ENCODE measurements around the gene RAD23B. TPM values are rescaled to one million over a fixed set of nuclear protein-coding genes. Genes with fewer than 3 reads are reported as not detected.
"Not testable (repeated sequence)": the region's sequence is repeated elsewhere in the genome, so short reads cannot be mapped to it uniquely, and the experiment has no call there.

Gene RAD23B
- 10 to 100 TPM; 79.8 to 89.2 TPM for total RNA-seq
- long read RNA-seq, donor 1, partial matches to known transcripts, result 0 of 4 reads
- long read RNA-seq, donor 1, other reads (novel, unspliced or antisense), result 4 of 4 reads
- long read RNA-seq, donor 2, partial matches to known transcripts, result 0 of 4 reads
- long read RNA-seq, donor 2, other reads (novel, unspliced or antisense), result 4 of 4 reads

DNA sequence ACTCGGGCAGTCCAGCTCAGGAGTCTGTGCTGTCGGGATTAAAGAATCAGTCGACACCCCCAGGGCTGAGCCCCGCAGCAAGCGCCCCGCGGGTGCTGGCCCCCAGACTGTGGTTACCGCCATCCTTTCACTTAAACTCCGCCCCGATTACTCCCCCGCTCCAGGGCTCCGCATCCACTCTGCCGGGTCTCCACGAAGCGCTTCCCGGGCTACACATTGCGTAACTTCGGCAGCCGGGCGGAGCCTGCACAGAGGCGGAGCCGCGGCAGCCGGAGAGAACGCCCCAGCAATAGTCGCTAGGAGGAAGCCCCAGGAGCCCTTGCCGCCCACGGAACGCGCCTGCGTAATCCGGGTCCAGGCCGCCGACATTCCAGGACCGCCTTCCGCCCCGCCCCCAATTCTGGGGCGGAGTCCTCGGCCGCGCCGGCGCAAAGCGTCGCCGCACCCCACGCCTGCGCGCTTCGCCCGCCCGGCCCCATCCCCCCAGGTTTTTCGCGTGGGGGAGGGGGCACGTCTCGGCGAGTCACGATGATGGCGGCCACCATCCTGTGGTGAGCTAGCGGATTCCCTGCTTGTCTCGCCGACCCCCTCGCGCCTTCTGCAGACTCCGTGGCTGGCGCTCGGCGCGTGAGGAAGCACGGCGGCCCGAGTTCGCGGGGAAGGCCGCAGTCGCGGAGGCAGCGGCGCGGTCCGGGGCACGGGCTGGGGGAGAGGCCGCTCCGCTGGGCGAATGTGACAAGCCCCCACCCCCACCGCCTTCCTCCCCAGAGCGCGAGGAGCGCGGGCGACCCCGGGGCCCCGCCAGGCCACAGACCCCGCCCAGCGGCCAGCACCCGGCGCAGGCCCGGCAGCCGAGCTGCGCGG lies at the start of gene RAD23B:
Gene RAD23B, plus strand, starts transcription at position 521 of the 864 bp plus-strand sequence. CDS start 351 bp downstream, outside the sequence.
- intact Hi-C loops (cut with DNase I), result no loop called here
- DNase-seq (ENCODE audit: low spot score), result peak; percentile 100

GRCh38 chr9:107235765-107236442 lies 47.2 kb upstream of the RAD23B start:
- no peak for DNase-seq (ENCODE audit: low spot score)
- intact Hi-C loops (cut with DNase I), result no loop called here

DNA sequence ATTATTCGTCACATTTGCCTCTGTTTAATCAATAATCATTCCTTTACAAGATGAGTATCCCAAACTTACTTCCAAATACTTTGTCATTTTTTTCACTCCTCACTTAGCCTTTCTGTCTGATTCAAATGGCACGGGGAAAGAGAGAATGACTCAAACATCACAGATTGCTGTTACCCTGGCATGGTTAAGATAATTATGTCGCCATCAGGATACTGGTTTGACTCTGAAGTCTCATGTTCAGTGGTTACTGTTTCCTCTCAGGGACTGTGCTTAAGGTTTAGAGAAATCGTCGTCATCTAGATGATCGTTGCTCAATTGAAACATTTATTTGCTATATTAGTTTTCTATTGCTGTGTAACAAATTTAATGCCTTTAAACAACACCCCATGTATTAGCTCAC lies 45.2 kb upstream of the RAD23B start:
- DNase-seq (ENCODE audit: low spot score), result no peak
- intact Hi-C loops (cut with DNase I), result no loop called here

DNA sequence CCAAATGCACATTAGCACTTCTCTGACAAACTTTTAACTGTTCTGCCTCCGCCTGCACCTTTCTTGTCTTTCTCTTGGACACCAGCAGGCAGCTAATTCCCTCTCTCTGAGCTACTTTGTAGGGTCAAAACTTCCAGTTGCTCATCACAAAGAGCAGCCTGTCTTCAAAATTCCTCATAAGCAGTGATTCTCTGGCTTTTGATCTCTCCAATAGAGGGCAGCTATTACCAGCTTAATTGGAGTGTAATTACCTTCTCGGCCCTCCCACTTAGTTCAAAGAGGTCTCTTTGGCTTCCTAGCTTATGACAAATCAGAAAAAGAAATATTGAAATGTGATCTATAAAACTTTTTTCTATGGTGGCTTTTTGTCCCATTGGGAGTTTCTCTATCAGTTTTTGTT lies 43.6 kb upstream of the RAD23B start:
- DNase-seq (ENCODE audit: low spot score), result no peak
- intact Hi-C loops (cut with DNase I), result no loop called here

DNA sequence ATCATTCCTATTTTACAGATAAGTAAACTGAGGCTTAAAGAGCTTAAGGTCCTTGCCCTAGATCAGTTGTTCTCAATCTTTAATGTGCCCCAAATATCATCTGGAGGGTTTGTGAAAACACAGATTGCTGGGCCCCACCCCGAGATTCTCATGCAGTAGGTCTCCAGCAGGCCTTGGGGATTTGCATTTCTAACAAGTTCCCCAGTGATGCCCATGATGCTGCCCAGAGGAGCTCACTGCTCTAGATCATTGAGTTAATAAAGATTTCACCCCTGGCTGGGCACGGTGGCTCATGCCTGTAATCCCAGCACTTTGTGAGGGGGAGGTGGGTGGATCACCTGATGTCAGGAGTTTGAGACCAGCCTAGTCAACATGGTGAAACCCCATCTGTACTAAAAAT lies 42.8 kb upstream of the RAD23B start:
- no peak for DNase-seq (ENCODE audit: low spot score)
- intact Hi-C loops (cut with DNase I), result no loop called here

DNA sequence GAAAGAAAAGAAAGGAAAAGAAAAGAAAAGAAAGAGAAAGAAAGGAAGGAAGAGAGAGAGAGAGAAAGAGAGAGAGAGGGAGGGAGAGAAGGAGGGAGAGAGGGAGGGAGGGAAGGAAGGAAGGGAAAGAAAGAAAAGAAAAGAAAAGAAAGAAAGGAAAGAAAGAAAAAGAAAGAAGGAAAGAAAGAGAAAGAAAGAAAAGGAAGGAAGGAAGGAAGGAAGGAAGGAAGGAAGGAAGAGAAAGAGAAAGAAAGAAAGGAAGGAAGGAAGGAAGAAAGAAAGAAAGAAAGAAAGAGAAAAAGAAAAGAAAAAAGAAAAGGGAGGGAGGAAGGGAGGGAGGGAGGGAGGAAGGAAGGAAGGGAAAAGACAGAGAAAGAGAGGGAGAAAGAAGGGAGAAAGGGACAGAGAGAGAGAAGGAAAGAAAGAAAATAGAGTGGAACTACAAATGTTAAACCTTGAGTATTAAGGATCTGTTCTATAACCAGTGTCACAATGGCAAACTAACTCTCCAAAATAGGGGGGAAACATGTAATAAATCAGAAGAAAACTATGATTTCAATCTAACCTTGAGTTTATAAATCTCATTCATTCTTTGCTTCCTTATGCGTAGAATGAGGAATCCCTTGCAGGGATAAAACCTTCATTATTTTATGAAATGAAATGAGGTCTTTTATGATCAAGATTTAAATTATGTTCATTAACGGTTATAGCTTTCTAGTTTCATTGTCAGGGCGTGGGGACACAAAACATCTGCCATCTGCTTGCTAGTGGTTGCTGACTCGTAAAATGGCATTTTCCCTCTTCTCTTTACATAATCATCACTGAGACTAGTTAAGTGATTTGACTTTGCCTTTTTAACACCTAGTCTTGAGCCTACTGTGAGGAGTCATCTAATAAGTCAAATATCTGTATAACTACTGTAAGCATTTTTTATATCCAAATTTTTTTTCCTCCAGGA lies 40.7 kb upstream of the RAD23B start:
- intact Hi-C loops (cut with DNase I), result no loop called here
- DNase-seq (ENCODE audit: low spot score), result no peak

- intact Hi-C loops (cut with DNase I), result no loop called here
- no peak for DNase-seq (ENCODE audit: low spot score)
Measured at GRCh38 chr9:107243742-107244141, 39.3 kb upstream of the RAD23B start.

DNA sequence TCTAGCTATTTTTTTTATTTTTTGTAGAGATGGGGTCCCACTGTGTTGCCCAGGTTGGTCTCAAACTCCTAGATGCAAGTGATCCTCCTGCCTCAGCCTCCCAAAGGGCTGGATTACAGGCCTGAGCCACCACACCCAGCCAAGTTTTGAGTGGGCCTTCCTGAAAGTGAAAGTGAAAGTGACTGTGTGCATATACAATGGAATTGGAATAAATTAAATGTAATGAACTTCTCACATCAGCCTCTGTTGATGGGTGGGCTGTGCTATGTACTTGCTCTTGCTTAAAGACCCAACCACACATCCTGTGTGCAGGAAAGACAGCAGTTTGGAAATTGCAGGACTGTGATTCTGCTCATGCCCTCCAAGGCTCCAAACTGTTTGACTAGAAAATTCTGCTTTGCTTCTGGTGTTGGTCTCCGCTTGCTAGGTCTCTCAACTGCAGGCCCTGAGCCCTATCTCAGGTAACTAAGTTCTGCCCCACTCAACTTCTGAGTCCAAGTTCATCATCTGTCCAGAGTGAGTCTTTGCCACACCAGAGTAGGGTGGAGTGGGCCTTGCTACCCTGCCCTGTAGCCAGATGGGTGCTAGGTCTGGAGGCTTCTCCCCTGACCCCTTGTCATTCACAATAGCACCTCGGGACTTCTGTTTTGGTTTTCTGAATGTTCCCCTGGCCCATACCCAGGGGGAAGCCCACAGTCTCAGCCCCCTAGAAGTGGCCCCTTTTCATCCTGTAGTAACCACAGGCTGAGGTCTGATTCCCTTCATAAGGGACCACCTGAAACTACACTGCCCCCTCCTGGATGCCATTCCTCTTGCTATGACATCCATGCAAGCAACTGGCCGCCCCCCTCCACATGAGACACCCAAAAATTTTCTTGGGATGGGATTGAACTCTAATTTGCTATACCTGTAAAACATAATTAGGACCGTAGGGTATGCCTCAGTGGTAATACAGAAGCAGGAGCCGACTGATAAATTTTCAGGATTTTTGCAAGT lies 36.5 kb upstream of the RAD23B start:
- DNase-seq (ENCODE audit: low spot score), result no peak
- intact Hi-C loops (cut with DNase I), result no loop called here

DNA sequence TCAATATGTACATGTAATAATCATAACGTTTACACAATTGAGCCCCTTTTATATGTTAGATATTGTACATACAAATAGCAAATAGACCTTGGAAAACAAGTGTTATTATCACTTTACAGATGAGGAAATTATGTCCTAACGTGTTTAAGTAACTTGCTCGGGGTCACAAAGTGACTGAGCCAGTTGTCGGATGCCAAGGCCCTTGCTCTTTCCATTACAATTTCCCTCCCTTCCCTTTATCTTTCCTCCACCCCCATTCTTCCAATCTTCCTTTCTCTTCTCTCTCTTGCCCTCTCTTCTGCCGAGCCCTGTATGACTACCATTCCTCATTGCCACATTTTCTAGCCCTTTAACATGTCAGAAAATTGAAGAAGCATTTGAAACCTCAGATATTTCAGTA lies 34.4 kb upstream of the RAD23B start:
- no peak for DNase-seq (ENCODE audit: low spot score)
- intact Hi-C loops (cut with DNase I), result no loop called here

GRCh38 chr9:107249131-107249533 lies 33.9 kb upstream of the RAD23B start:
- intact Hi-C loops (cut with DNase I), result no loop called here
- no peak for DNase-seq (ENCODE audit: low spot score)

DNA sequence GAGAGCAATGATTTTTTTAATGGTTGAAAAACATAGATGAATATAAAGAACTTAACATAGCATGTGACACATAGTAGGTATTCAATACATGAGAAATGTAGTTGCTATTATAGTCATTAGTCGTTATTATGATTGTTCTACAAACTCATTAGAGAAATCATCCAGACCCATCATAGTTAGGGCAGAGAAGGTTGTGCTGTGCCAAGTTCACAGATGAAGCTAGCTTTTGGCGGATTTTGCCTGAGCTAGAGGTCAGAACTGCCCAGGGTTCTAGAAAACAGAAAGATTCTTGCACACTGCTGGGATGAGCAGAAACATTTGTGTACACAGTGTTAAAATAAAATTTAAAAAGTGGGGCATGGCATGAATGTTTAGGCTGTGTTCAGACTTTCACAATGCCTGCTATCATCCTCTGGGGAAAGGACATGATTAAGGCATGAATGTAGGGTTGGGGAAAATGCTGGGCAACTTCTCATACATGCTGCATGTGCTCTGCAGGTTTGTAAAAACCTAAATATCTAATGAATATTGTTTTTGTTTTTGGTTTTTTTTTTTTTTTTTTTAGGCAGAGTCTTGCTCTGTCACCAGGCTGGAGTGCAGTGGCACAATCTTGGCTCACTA lies 33.3 kb upstream of the RAD23B start:
- intact Hi-C loops (cut with DNase I), result no loop called here
- DNase-seq (ENCODE audit: low spot score), result no peak

DNA sequence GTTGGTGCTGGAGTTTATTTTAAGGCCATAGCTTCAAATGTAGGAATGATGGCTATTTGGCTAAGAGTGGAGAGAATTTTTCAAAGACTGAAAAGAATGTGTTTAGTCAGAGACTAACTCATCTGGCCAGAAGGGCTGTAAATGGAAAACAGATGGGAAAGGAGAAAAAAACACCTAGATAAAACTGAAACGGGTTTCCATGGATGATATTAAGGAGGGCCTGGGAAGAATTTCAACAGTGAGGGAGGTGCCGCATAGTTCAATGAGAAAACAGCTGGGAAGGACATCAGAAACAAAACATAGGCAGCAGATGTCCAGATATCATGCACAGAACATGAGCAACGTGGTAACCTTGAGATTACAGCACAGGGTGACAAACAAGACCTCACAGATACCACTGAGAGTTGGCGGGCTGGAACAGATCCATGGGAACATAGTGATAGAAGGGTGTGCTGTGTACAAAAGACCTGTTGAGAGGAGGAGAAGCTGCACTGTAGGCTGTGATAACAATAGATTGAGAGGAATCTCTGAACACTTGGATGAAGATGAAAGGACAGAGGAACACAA lies 31.2 kb upstream of the RAD23B start:
- intact Hi-C loops (cut with DNase I), result no loop called here
- no peak for DNase-seq (ENCODE audit: low spot score)

DNA sequence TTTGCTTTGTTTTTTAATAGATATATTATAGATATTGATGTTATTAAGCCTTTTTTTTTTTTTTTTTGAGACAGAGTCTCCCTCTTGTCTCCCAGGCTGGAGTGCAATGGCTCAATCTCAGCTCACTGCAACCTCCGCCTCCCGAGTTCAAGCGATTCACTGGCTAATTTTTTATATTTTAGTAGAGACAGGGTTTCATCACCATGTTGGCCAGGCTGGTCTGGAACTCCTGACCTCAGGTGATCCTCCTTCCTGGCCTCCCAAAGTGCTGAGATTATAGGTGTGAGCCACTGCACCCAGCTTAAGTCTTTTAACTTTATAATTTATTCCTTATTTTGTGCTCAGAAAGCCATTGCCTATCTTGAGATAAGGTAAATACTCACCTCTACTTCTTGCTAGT lies 24.2 kb upstream of the RAD23B start:
- intact Hi-C loops (cut with DNase I), result no loop called here
- no peak for DNase-seq (ENCODE audit: low spot score)

GRCh38 chr9:107259751-107260313 lies 23.2 kb upstream of the RAD23B start:
- DNase-seq (ENCODE audit: low spot score); intact Hi-C loops (cut with DNase I): not testable (repeated sequence)

DNA sequence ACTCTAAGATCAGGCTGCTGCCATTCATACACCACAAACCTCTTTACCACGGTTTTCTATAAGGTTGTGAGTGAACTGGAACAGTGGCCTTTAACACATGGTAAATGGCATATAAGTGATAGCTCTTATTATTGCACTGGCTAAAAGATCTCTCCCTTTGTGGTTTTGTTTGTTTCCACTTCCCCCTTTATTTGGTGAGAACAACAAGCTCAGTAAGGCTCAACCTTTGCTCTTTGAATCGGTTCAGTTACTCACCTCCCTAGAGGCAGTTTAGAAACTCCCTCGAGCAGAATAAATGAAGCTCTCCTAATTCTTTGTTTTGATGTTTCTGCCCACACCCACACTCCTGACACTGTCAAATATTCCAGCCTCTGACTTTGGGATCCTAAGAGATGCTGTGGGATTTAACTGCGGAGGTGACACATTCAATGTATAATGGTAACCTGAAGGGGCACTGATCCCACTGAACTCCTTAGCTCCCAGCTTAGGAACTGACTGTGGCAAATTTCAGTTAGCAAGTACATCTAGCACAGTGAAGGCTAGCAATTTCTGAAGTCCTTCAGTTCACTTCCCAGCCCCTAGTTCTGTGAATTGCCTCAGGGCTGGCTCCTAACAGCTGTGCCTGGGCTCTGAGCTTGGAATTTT lies 22.5 kb upstream of the RAD23B start:
- intact Hi-C loops (cut with DNase I), result no loop called here
- no peak for DNase-seq (ENCODE audit: low spot score)

DNA sequence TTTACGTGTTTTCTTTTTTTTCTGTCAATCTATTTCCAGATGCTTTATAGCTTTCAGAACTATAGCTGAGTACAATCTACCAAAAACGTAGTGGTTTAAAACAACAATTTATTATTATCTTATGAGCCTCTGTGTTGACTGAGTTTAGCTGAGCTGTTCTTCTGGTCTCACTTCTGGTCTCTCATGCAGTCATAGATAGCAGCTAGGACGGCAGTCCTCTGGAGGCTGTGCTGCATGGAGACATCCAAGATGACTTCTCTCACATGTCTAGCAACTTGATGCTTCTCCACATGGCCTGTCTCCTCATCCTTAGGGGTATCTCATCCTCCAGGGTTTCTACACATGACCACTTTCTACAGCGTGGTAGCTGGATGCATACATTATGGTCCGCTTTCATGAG lies 22.0 kb upstream of the RAD23B start:
- intact Hi-C loops (cut with DNase I), result no loop called here
- DNase-seq (ENCODE audit: low spot score), result no peak

- intact Hi-C loops (cut with DNase I), result no loop called here
- DNase-seq (ENCODE audit: low spot score), result no peak
Measured at GRCh38 chr9:107263289-107263688, 19.8 kb upstream of the RAD23B start.

Measured in posterior vena cava (tissue), 2 donors.